Measurements from ENCODE around the gene GARIN5A.

GRCh38 chr19:50480281-50481111, 3.8 kb upstream of the GARIN5A start:
- TF ChIP-seq POLR2A (IDR thresholded peaks at IDR 0.05) (no peak), CTCF (IDR thresholded peaks at IDR 0.05) (no peak)
